K562 (cell line): ENCODE data around the gene TIGD7. TPM values are rescaled to one million over a fixed set of nuclear protein-coding genes. Genes with fewer than 3 reads are reported as not detected.

Experiments
- ATAC-seq: fragments of 200-7000 bp; cut with Tn5 transposase; 3 replicates; pipeline ENCODE4 v1.9.1; 2020; ENCODE audit warnings: moderate library complexity
- Bru-seq: library from RNA; stranded (reverse); fragments of 400-500 nt; gene quantifications from one replicate; lab custom pipeline; 2021; lab: Mats Ljungman, UMichigan
- BruChase-seq, 2 experiments: library from RNA; stranded (reverse); fragments of 400-500 nt; gene quantifications; one replicate each; lab custom pipeline; 2021; lab: Mats Ljungman, UMichigan
- BruUV-seq: library from RNA; stranded (reverse); fragments of 400-500 nt; replicated peaks from 2 replicates; lab custom pipeline; 2021; lab: Mats Ljungman, UMichigan
- CTCF ChIA-PET: fragments of 300-600 bp; formaldehyde crosslinking; extraction: SDS; loops from one replicate; lab custom pipeline; 2021; ENCODE audit warnings: low intra/inter-chr PET ratio; lab: Yijun Ruan, JAX
- POLR2A ChIA-PET: fragments of 300-600, 350-650 bp; sonication (Branson Sonifier 250); formaldehyde crosslinking; extraction: SDS; loops from one replicate; lab custom pipeline; 2021; ENCODE audit warnings: antibody characterized with exemption, inconsistent platforms; lab: Yijun Ruan, JAX
- DNase-seq, 4 experiments: peaks; one replicate each; pipeline versions ENCODE4 v3.0.0 to v3.0.0-alpha.2; 2011 to 2018; ENCODE audit warnings: low spot score in 3 of 4, mixed read lengths in 3 of 4; ENCODE audit errors: extremely low read depth in 1 of 4
- FAIRE-seq: peaks from 2 replicates; lab custom pipeline; 2011; peaks lifted over from hg19 to GRCh38; lab: Jason Lieb, UNC
- H2AFZ ChIP-seq: 2 replicates; pipeline ENCODE4 v1.6.0; 2011; ENCODE audit warnings: low read depth, low read length, control low read depth, inconsistent platforms
- H3K27ac ChIP-seq: fragments of 200-600 bp; 3 replicates; pipeline ENCODE4 v1.8.0; 2011; ENCODE audit warnings: low read depth, mild to moderate bottlenecking, control low read depth, inconsistent platforms, low read length, moderate library complexity, mixed read lengths; ENCODE audit errors: extremely low read depth
- H3K27me3 ChIP-seq, 2 experiments: fragments of 300-600 bp in 1 of 2; 2 replicates in 1 of 2; 3 replicates in 1 of 2; pipeline versions ENCODE4 v1.6.0 to v1.8.0; 2011; ENCODE audit warnings: inconsistent platforms in 2 of 2, low read length in 2 of 2, mild to moderate bottlenecking in 1 of 2, mixed read lengths in 1 of 2, moderate library complexity in 1 of 2; ENCODE audit not compliant: control insufficient read depth in 2 of 2, insufficient read depth in 2 of 2
- H3K36me3 ChIP-seq: fragments of 300-600 bp; 3 replicates; pipeline ENCODE4 v1.8.0; 2011; ENCODE audit warnings: mild to moderate bottlenecking, low read length, inconsistent platforms; ENCODE audit not compliant: control insufficient read depth, insufficient read depth
- H3K4me1 ChIP-seq, 2 experiments: fragments of 200-600 bp in 1 of 2; replicated peaks in 1 of 2; 2 replicates in 1 of 2; 3 replicates in 1 of 2; pipeline versions ENCODE4 v1.5.1 to v1.8.0; 2011; ENCODE audit warnings: inconsistent platforms in 2 of 2, low read length in 2 of 2, mild to moderate bottlenecking in 1 of 2, mixed read lengths in 1 of 2, moderate library complexity in 1 of 2; ENCODE audit not compliant: control insufficient read depth in 2 of 2, insufficient read depth in 2 of 2
- H3K4me2 ChIP-seq: 2 replicates; pipeline ENCODE4 v1.6.1; 2011; ENCODE audit warnings: low read length, control low read depth, inconsistent platforms, mixed read lengths; ENCODE audit not compliant: insufficient read depth
- H3K4me3 ChIP-seq: fragments of 200-600 bp; sonication (generic), shearing (Covaris generic); 2 replicates; pipeline ENCODE4 v1.5.1; 2016; ENCODE audit warnings: control low read depth, inconsistent platforms
- H3K79me2 ChIP-seq: fragments of 200-600 bp; 3 replicates; pipeline ENCODE4 v1.8.0; 2011; ENCODE audit warnings: low read length, inconsistent platforms; ENCODE audit not compliant: control insufficient read depth, insufficient read depth
- H3K9ac ChIP-seq, 2 experiments: 2 replicates each; pipeline versions ENCODE4 v1.6.0 to v1.6.1; 2011; ENCODE audit warnings: low read depth in 2 of 2, low read length in 2 of 2, control low read depth in 1 of 2, inconsistent platforms in 1 of 2, mild to moderate bottlenecking in 1 of 2, mixed read lengths in 1 of 2; ENCODE audit not compliant: insufficient read depth in 1 of 2
- H3K9me1 ChIP-seq: one replicate; pipeline ENCODE4 v1.6.0; 2011; ENCODE audit warnings: inconsistent platforms, mild to moderate bottlenecking, low read length, moderate library complexity; ENCODE audit not compliant: control insufficient read depth, insufficient read depth
- H3K9me3 ChIP-seq: replicated peaks from 2 replicates; pipeline ENCODE4 v1.5.1; 2011; ENCODE audit warnings: low read depth, low read length, inconsistent platforms; ENCODE audit not compliant: control insufficient read depth, insufficient read depth
- H4K20me1 ChIP-seq: replicated peaks from 2 replicates; pipeline ENCODE4 v1.6.1; 2011; ENCODE audit warnings: low read length, inconsistent platforms, mixed read lengths; ENCODE audit not compliant: control insufficient read depth, insufficient read depth
- CAMTA2 ChIP-seq: fragments of 250-450 bp; sonication (Bioruptor Pico); conservative IDR thresholded peaks from 2 replicates; pipeline ENCODE4 v1.5.1; 2022
- CBFB ChIP-seq: sonication (generic); formaldehyde crosslinking; IDR thresholded peaks from 2 replicates; pipeline ENCODE4 v1.4.0; 2020; ENCODE audit warnings: mild to moderate bottlenecking, missing genetic modification reagents
- GTF3C2 ChIP-seq: IDR thresholded peaks from 3 replicates; pipeline ENCODE4 v1.6.1; 2011; ENCODE audit warnings: borderline replicate concordance, mild to moderate bottlenecking, moderate library complexity; ENCODE audit not compliant: insufficient read length; ENCODE audit errors: extremely low read depth
- HDAC8 ChIP-seq: fragments of 450-650 bp; IDR thresholded peaks from 2 replicates; pipeline ENCODE4 v1.6.1; 2016; ENCODE audit warnings: mild to moderate bottlenecking, missing genetic modification characterization, moderate library complexity, missing compliant biosample characterization
- MIER1 ChIP-seq: fragments of 450-650 bp; IDR thresholded peaks from 2 replicates; pipeline ENCODE4 v1.6.1; 2016; ENCODE audit warnings: antibody characterized with exemption, mild to moderate bottlenecking, low read depth
- TAF15 ChIP-seq: fragments of 200-400 bp; formaldehyde crosslinking; IDR thresholded peaks from 2 replicates; pipeline ENCODE4 v1.6.1; 2017; ENCODE audit warnings: mild to moderate bottlenecking, low read depth, low read length, moderate library complexity
- THRAP3 ChIP-seq: fragments of 450-650 bp; IDR thresholded peaks from 2 replicates; pipeline ENCODE4 v1.6.1; 2016; ENCODE audit warnings: mild to moderate bottlenecking, inconsistent platforms, borderline replicate concordance
- ZNF707 ChIP-seq: fragments of 250-450 bp; sonication (Bioruptor Pico); conservative IDR thresholded peaks from 2 replicates; pipeline ENCODE4 v1.8.0; 2022; ENCODE audit warnings: inconsistent platforms, mild to moderate bottlenecking, moderate library complexity
- ZNF764 ChIP-seq: fragments of 250-450 bp; sonication (Bioruptor Pico); IDR thresholded peaks from 2 replicates; pipeline ENCODE4 v1.4.0; 2020; ENCODE audit warnings: low read depth, mild to moderate bottlenecking, moderate library complexity
- WGBS: fragments of 100-300 bp; shearing (Covaris generic); methylation state at CpG from one replicate; pipeline ENCODE4 v1.1.6; 2016; ENCODE audit warnings: low coverage, mixed read lengths; ENCODE audit not compliant: insufficient coverage; ENCODE audit errors: missing lambda C conversion rate; 5-methylcytosine and 5-hydroxymethylcytosine counted together
- in situ Hi-C: fragments of 300-500 bp; cut with MboI; formaldehyde crosslinking; loops from 4 replicates; pipeline ENCODE4 v1.15.0; 2018; ENCODE audit warnings: inconsistent platforms, mixed read lengths
- intact Hi-C: fragments of 100-400 bp; cut with micrococcal nuclease; formaldehyde crosslinking; loops from 2 replicates; pipeline ENCODE4 v1.14.2; 2022
- long read RNA-seq, 3 experiments: library from polyadenylated mRNA in 2 of 3; library from RNA in 1 of 3; unstranded in 2 of 3; stranded (forward) in 1 of 3; transcript quantifications; one replicate each; pipeline ENCODE4 v2.0.0, GENCODE V29; 2019 to 2022
- polyA minus RNA-seq, 3 experiments: library from RNA; depleted of rRNA, polyadenylated mRNA; stranded (reverse); fragments of >200 nt; gene quantifications; 2 replicates each; pipeline ENCODE4 v1.2.3, GENCODE V29; 2011
- polyA plus RNA-seq, 8 experiments: library from polyadenylated mRNA; depleted of rRNA in 4 of 8; stranded (reverse) in 5 of 8; unstranded in 3 of 8; fragments of >200 nt; fragmentation: Nextera tagmentation in 2 of 8; fragmentation: Illumina TruSeq in 1 of 8; extraction: Ambion mirVana in 2 of 8; extraction: Trizol in 1 of 8; gene quantifications; 2 replicates each; pipeline versions ENCODE4 v1.2.1 to v1.2.3, GENCODE V29; 2011 to 2014; ENCODE audit warnings: inconsistent platforms in 1 of 8, missing spikeins in 1 of 8
- total RNA-seq, 7 experiments: library from RNA; depleted of rRNA in 6 of 7; stranded (reverse); fragments of >200 nt in 6 of 7; fragmentation: Illumina TruSeq in 2 of 7; extraction: Trizol in 2 of 7; gene quantifications; 2 replicates each; pipeline versions ENCODE4 v1.2.1 to v1.2.3, GENCODE V29; 2011 to 2021; ENCODE audit warnings: low replicate concordance in 1 of 7
- TF ChIP-seq, protein P1 (sequence below): fragments of 450-650 bp; formaldehyde crosslinking; IDR thresholded peaks from 2 replicates; pipeline ENCODE4 v1.4.0; 2020; ENCODE audit warnings: mild to moderate bottlenecking, mixed read lengths

The TIGD7 gene
- total RNA-seq (2011; cell fraction: chromatin; rRNA removed; ENCODE audit: low replicate concordance): 12.1 and 20.7 TPM in 2 replicates
- 9.7 and 9.8 TPM in 2 replicates for total RNA-seq (2011; cell fraction: nucleolus; rRNA removed)
- total RNA-seq (2011; cell fraction: nucleoplasm; rRNA removed): 11.8 and 14.0 TPM in 2 replicates
- total RNA-seq (2014; rRNA removed) (4.9 and 5.8 TPM in 2 replicates), total RNA-seq (2014; rRNA removed; fragmentation: Illumina TruSeq; extraction: Trizol) (9.1 and 13.0 TPM in 2 replicates), total RNA-seq (2015; rRNA removed; fragmentation: Illumina TruSeq; extraction: Trizol) (5.4 and 6.7 TPM in 2 replicates), total RNA-seq (2021) (5.2 and 6.2 TPM in 2 replicates), polyA plus RNA-seq (2011; rRNA removed) (8.7 and 10.7 TPM in 2 replicates), polyA plus RNA-seq (2014; fragmentation: Illumina TruSeq; extraction: Trizol) (9.0 and 9.4 TPM in 2 replicates), polyA plus RNA-seq (2014; fragmentation: Nextera tagmentation; extraction: Ambion mirVana) (1 to 10 TPM in 1 of 2 experiments, under 1 TPM in 1; 0.84 to 2.0 TPM), polyA plus RNA-seq (2014; rRNA removed) (8.0 and 8.9 TPM in 2 replicates), polyA minus RNA-seq (2011; rRNA and poly(A)+ RNA removed) (9.3 and 9.5 TPM in 2 replicates), Bru-seq, nascent RNA (percentile 75 among the genes with signal in this experiment), BruChase-seq, experiment 1, labeled RNA remaining after a 2-hour chase (percentile 74 among the genes with signal in this experiment), BruChase-seq, experiment 2, labeled RNA remaining after a 6-hour chase (percentile 75 among the genes with signal in this experiment)
- polyA plus RNA-seq (2011; cell fraction: cytosol; rRNA removed): 2.7 and 5.2 TPM in 2 replicates
- polyA plus RNA-seq (2011; cell fraction: nucleus; rRNA removed): 7.1 and 7.7 TPM in 2 replicates
- 3.7 and 5.0 TPM in 2 replicates for polyA plus RNA-seq (2012)
- 2.8 and 4.1 TPM in 2 replicates for polyA minus RNA-seq (2011; cell fraction: cytosol; rRNA and poly(A)+ RNA removed)
- 4.6 and 6.7 TPM in 2 replicates for polyA minus RNA-seq (2011; cell fraction: nucleus; rRNA and poly(A)+ RNA removed)
- long read RNA-seq, experiment 1, transcript TIGD7-201 (2 exons, 3,612 nt): major isoform, 13 of 25 reads
- long read RNA-seq, experiment 1, partial matches to known transcripts: 0 of 25 reads
- long read RNA-seq, experiment 1, other reads (novel, unspliced or antisense): 9 of 25 reads
- long read RNA-seq, experiment 2, partial matches to known transcripts: 3 of 4 reads
- long read RNA-seq, experiment 2, other reads (novel, unspliced or antisense): 1 of 4 reads
- long read RNA-seq, experiment 3, transcript TIGD7-201 (2 exons, 3,612 nt): major isoform, 5 of 8 reads
- long read RNA-seq, experiment 3, partial matches to known transcripts: 0 of 8 reads
- long read RNA-seq, experiment 3, other reads (novel, unspliced or antisense): 1 of 8 reads

- TSS peak; percentile 51 for BruUV-seq
- in situ Hi-C loops: no loop called here
- H3K9me1 ChIP-seq: no peaks in the 10 kb centered on the region
- peak within 1 kb of the TSS; percentile 95 for H2AFZ ChIP-seq
- peak within 1 kb of the TSS; percentile 78 for H3K4me2 ChIP-seq
- peak; percentile 81 to 91 (median 84) for DNase-seq
- CTCF ChIA-PET: no interaction called here
- intact Hi-C loops: loop anchor here (10.0 kb wide), 1 partner anchor 99 kb away; the partner anchor contains the start of genes ZNF174 and ZSCAN32
- ATAC-seq: peak; percentile 99
- H3K27ac ChIP-seq: peak within 1 kb of the TSS; percentile 94
- 10% methylated on average over 97 of the region's 103 CpGs for WGBS
- H3K36me3 ChIP-seq: peaks cover 15% of the 10 kb centered on the region
- H3K27me3 ChIP-seq: no peaks in the 10 kb centered on the region
- POLR2A ChIA-PET: interaction anchor here (0.6 to 2.0 kb wide), 11 partner anchors 11 to 242 kb away, joined by 3 to 7 read pairs (median 5); partner anchors contain the start of genes ZNF174, ZNF213, ZNF263 and ZSCAN32
- peak within 1 kb of the TSS; percentile 73 for H3K4me3 ChIP-seq
- H3K79me2 ChIP-seq: peaks cover 13% of the 10 kb centered on the region
- H3K9me3 ChIP-seq: peaks cover 24% of the 10 kb centered on the region
- peak; percentile 89 for FAIRE-seq
- H3K4me1 ChIP-seq: peaks cover 0 to 16% of the 10 kb centered on the region in 2 experiments; a peak in 4 of 5 replicates
- H4K20me1 ChIP-seq: no peaks in the 10 kb centered on the region
- H3K9ac ChIP-seq: peak within 1 kb of the TSS; percentile 87 to 95
- TF ChIP-seq HDAC8 (no peak), THRAP3 (0 out of 2 replicates have a peak, but pooled peaks have one; percentile 80), CBFB (CRISPR knock-in tag) (peak; percentile 77; the same call in 1 of the 2 replicates), ZNF764 (CRISPR knock-in tag) (0 out of 2 replicates have a peak, but pooled peaks have one; percentile 52), GTF3C2 (no peak), CAMTA2 (CRISPR knock-in tag) (no peak), MIER1 (no peak), TAF15 (no peak), ZNF707 (CRISPR knock-in tag) (no peak)
- TF ChIP-seq, protein P1, sequence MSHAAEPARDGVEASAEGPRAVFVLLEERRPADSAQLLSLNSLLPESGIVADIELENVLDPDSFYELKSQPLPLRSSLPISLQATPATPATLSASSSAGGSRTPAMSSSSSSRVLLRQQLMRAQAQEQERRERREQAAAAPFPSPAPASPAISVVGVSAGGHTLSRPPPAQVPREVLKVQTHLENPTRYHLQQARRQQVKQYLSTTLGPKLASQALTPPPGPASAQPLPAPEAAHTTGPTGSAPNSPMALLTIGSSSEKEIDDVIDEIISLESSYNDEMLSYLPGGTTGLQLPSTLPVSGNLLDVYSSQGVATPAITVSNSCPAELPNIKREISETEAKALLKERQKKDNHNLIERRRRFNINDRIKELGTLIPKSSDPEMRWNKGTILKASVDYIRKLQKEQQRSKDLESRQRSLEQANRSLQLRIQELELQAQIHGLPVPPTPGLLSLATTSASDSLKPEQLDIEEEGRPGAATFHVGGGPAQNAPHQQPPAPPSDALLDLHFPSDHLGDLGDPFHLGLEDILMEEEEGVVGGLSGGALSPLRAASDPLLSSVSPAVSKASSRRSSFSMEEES (CRISPR knock-in tag): no peak
Measured at GRCh38 chr16:3305109-3306068, at the start of gene TIGD7, which contains the start of gene ZNF75A. TIGD7 (minus strand) TSS chr16:3305430; CDS start chr16:3300614, 4,816 bp downstream. ZNF75A (plus strand) TSS chr16:3305497; CDS start chr16:3308429, 2,932 bp downstream.
